Bronchial epithelial cell (primary cell): Measurements from ENCODE around the gene PTPN12. TPM values are rescaled to one million over a fixed set of nuclear protein-coding genes. Genes with fewer than 3 reads are reported as not detected.
A peak's percentile ranks its signal among the peaks of the same experiment; 100 is the strongest.
"Not testable (repeated sequence)": the region's sequence is repeated elsewhere in the genome, so short reads cannot be mapped to it uniquely, and the experiment has no call there.

ENCODE experiments used
- DNase-seq: peaks from one replicate; pipeline ENCODE4 v3.0.0-alpha.2; 2010; ENCODE audit warnings: low read depth
- FAIRE-seq: peaks from 2 replicates; lab custom pipeline; 2011; peaks lifted over from hg19 to GRCh38; lab: Jason Lieb, UNC
- H3K27me3 ChIP-seq: 2 replicates; pipeline ENCODE4 v1.5.1; 2011; ENCODE audit warnings: low read length; ENCODE audit not compliant: control insufficient read depth, insufficient read depth
- H3K36me3 ChIP-seq: 2 replicates; pipeline ENCODE4 v1.5.1; 2011; ENCODE audit warnings: low read length; ENCODE audit not compliant: control insufficient read depth, insufficient read depth
- H3K4me3 ChIP-seq: 2 replicates; pipeline ENCODE4 v1.5.1; 2011; ENCODE audit warnings: mild to moderate bottlenecking, low read depth, low read length, control low read depth
- CTCF ChIP-seq: IDR thresholded peaks from 2 replicates; pipeline ENCODE4 v1.5.1; 2011; ENCODE audit warnings: mild to moderate bottlenecking, moderate library complexity, low read length, control low read depth, inconsistent platforms; ENCODE audit not compliant: insufficient read depth, severe bottlenecking
- total RNA-seq: library from RNA; depleted of rRNA; stranded (reverse); fragments of >200 nt; gene quantifications from 2 replicates; pipeline ENCODE4 v1.2.1, GENCODE V29; 2014

The PTPN12 gene
- total RNA-seq, 1 donor from 2014 or later, result 25.0 TPM

- Histone ChIP-seq H3K27me3 (no peaks in the 10 kb centered on the region), H3K36me3 (no peaks in the 10 kb centered on the region), H3K4me3 (no peak overlapping the region)
- FAIRE-seq, result no peak
- DNase-seq, result peak; percentile 88
- no peak for TF ChIP-seq CTCF
Measured at GRCh38 chr7:77525231-77525630, 11.9 kb upstream of the PTPN12 start.

GRCh38 chr7:77528368-77528767, 8.7 kb upstream of the PTPN12 start:
- DNase-seq, result peak; percentile 97
- no peak for FAIRE-seq
- H3K36me3 ChIP-seq, result no peaks in the 10 kb centered on the region
- H3K27me3 ChIP-seq, result no peaks in the 10 kb centered on the region
- no peak overlapping the region for H3K4me3 ChIP-seq
- TF ChIP-seq CTCF, result no peak

GRCh38 chr7:77529279-77529678, 7.8 kb upstream of the PTPN12 start:
- Histone ChIP-seq H3K4me3 (no peak overlapping the region), H3K27me3 (no peaks in the 10 kb centered on the region), H3K36me3 (no peaks in the 10 kb centered on the region)
- DNase-seq (no peak), FAIRE-seq (no peak)
- TF ChIP-seq CTCF, result no peak

- no peak for FAIRE-seq
Measured at GRCh38 chr7:77531038-77531437, 6.1 kb upstream of the PTPN12 start.

GRCh38 chr7:77532247-77532646, 4.8 kb upstream of the PTPN12 start:
- TF ChIP-seq CTCF, result no peak
- H3K36me3 ChIP-seq, result no peaks in the 10 kb centered on the region
- FAIRE-seq (no peak), DNase-seq (no peak)
- no peak overlapping the region for H3K4me3 ChIP-seq
- H3K27me3 ChIP-seq, result no peaks in the 10 kb centered on the region

More at GRCh38 chr7:77531038-77531437, 6.1 kb upstream of the PTPN12 start:
- TF ChIP-seq CTCF, result no peak
- Histone ChIP-seq H3K4me3 (no peak overlapping the region), H3K36me3 (no peaks in the 10 kb centered on the region), H3K27me3 (no peaks in the 10 kb centered on the region)
- DNase-seq, result no peak

- not testable (repeated sequence) for DNase-seq, FAIRE-seq, H3K27me3 ChIP-seq, H3K36me3 ChIP-seq, H3K4me3 ChIP-seq
Measured at GRCh38 chr7:77532732-77533131, 4.4 kb upstream of the PTPN12 start.

- H3K36me3 ChIP-seq, H3K27me3 ChIP-seq, DNase-seq, FAIRE-seq, H3K4me3 ChIP-seq: not testable (repeated sequence)
Measured at GRCh38 chr7:77534046-77534445, 3.0 kb upstream of the PTPN12 start.
